Bronchial epithelial cell (primary cell): ENCODE measurements around the gene TBXA2R. TPM values are rescaled to one million over a fixed set of nuclear protein-coding genes. Genes with fewer than 3 reads are reported as not detected.

Experiments
- DNase-seq: peaks from one replicate; pipeline ENCODE4 v3.0.0-alpha.2; 2010; ENCODE audit warnings: low read depth
- FAIRE-seq: peaks from 2 replicates; lab custom pipeline; 2011; peaks lifted over from hg19 to GRCh38; lab: Jason Lieb, UNC
- H3K27me3 ChIP-seq: 2 replicates; pipeline ENCODE4 v1.5.1; 2011; ENCODE audit warnings: low read length; ENCODE audit not compliant: control insufficient read depth, insufficient read depth
- H3K36me3 ChIP-seq: 2 replicates; pipeline ENCODE4 v1.5.1; 2011; ENCODE audit warnings: low read length; ENCODE audit not compliant: control insufficient read depth, insufficient read depth
- H3K4me3 ChIP-seq: 2 replicates; pipeline ENCODE4 v1.5.1; 2011; ENCODE audit warnings: mild to moderate bottlenecking, low read depth, low read length, control low read depth
- total RNA-seq: library from RNA; depleted of rRNA; stranded (reverse); fragments of >200 nt; gene quantifications from 2 replicates; pipeline ENCODE4 v1.2.1, GENCODE V29; 2014
- TF ChIP-seq, protein P1 (sequence below): IDR thresholded peaks from 2 replicates; pipeline ENCODE4 v1.5.1; 2011; ENCODE audit warnings: mild to moderate bottlenecking, moderate library complexity, low read length, control low read depth, inconsistent platforms; ENCODE audit not compliant: insufficient read depth, severe bottlenecking

Gene TBXA2R
- total RNA-seq, 1 donor from 2014 or later, result not detected

DNA sequence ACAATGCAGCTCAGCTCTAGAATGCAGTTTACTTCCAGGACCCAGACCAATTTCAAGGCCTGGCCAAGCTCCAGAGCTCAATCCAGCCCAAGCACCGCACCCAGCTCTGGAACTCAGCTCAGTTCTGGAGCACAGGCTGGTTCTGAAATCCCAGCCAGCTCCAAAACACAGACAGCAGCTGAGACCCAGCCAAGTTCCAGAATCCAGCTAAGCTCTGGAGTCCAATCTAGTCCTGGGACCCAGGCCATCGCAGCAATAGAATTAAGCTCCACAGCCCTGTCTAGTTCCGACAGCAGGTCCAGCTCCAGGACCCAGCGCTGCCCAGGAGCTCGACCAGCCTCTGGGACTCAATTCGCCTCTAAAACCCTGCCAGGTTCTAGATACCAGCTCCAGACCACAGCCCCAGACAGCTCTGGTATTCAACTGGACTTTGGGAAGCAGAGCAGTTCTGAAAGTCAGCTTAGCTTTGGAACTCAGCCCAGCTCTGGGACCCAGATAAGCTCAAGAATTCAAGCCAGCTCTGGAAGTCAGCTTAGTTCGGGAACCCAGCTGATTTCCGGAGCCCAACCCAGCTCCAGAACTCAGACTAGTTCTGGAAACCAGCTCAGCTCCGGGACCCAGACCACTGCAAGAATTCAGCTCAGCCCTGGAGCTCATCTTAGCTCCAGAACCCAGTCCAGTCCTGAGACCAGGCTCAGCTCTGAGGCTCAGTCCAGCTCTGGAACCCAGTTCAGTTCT lies 14.6 kb downstream of the TBXA2R start:
- peaks cover 1% of the 10 kb centered on the region for H3K27me3 ChIP-seq
- FAIRE-seq, result peak; percentile 83
- H3K36me3 ChIP-seq, result no peaks in the 10 kb centered on the region
- H3K4me3 ChIP-seq, result no peak overlapping the region
- no peak for DNase-seq
- TF ChIP-seq, protein P1, sequence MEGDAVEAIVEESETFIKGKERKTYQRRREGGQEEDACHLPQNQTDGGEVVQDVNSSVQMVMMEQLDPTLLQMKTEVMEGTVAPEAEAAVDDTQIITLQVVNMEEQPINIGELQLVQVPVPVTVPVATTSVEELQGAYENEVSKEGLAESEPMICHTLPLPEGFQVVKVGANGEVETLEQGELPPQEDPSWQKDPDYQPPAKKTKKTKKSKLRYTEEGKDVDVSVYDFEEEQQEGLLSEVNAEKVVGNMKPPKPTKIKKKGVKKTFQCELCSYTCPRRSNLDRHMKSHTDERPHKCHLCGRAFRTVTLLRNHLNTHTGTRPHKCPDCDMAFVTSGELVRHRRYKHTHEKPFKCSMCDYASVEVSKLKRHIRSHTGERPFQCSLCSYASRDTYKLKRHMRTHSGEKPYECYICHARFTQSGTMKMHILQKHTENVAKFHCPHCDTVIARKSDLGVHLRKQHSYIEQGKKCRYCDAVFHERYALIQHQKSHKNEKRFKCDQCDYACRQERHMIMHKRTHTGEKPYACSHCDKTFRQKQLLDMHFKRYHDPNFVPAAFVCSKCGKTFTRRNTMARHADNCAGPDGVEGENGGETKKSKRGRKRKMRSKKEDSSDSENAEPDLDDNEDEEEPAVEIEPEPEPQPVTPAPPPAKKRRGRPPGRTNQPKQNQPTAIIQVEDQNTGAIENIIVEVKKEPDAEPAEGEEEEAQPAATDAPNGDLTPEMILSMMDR, result no peak

DNA sequence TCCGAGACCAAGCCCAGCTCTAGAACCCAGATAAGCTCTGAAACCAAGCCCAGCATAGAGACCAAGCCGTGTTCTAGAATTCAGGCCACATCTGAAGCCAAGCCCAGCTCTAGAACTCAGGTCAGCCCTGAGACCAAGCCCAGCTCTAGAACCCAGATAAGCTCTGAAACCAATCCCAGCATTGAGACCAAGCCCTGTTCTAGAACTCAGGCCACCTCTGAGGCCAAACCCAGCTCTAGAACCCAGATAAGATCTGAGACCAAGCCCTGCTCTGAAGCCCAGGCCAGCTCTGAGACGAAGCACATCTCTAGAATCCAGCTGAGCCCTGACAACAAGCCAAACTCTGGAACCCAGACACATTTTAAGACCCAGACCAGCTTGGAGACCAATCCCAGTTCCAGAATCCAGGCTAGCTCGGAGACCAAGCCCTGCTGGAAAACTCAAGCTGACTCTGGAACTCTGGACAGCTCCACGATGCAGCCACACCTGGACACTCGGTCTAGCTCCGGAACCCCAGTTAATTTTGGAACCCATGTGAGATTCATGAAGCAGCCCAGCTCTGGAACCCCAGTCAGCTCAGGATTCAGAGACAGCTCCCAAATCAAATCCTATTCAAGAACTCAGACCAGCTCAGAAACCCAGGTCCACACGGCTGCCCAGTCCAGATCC lies 15.6 kb downstream of the TBXA2R start:
- no peaks in the 10 kb centered on the region for H3K36me3 ChIP-seq
- TF ChIP-seq, protein P1, result no peak
- no peak for FAIRE-seq
- peaks cover 1% of the 10 kb centered on the region for H3K27me3 ChIP-seq
- DNase-seq, result no peak
- H3K4me3 ChIP-seq, result no peak overlapping the region

DNA sequence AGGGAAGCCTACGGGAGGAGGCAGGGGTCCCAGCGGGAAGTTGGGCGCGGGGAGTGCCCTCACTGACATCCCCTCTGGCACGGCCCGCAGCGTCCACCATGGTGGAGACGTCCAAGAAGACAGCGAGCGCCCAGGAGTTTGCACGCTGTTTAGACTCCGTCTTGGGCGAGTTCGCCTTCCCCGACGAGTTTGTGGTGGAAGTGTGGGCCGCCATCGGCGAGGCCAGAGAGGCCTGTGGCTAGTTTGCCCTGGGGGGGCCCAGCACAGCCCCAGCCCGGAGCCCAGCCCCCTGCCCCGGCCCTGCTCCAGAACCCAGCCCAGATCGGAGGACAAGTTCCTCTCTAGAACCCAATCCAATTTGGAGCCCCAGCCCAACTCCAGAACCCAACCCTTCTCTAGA lies 16.7 kb downstream of the TBXA2R start:
- Histone ChIP-seq H3K27me3 (peaks cover 1% of the 10 kb centered on the region), H3K4me3 (no peak overlapping the region), H3K36me3 (no peaks in the 10 kb centered on the region)
- TF ChIP-seq, protein P1, result no peak
- FAIRE-seq (no peak), DNase-seq (no peak)

DNA sequence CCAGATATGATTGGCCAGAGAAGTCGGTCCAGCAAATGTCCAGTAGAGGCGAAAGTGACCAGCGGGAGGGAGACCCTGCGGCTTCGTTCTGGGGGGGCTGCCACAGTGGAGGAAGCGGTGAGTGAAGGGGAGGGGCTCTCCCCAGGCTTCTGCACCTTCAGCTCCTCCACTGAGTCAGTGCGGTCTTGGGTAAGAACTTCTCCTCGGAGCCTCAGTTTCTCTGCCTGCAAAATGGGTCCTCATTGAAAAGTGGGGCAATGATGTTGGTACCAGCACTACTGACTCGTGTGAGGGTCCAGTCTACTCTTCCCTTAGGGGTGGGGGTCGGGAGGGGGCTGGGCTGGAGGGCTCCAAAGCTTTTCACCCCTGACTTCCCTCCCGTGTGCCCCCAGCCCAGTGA lies 17.2 kb downstream of the TBXA2R start:
- H3K4me3 ChIP-seq, result no peak overlapping the region
- peaks cover 1% of the 10 kb centered on the region for H3K27me3 ChIP-seq
- FAIRE-seq, result no peak
- TF ChIP-seq, protein P1, result no peak
- DNase-seq, result no peak
- no peaks in the 10 kb centered on the region for H3K36me3 ChIP-seq

DNA sequence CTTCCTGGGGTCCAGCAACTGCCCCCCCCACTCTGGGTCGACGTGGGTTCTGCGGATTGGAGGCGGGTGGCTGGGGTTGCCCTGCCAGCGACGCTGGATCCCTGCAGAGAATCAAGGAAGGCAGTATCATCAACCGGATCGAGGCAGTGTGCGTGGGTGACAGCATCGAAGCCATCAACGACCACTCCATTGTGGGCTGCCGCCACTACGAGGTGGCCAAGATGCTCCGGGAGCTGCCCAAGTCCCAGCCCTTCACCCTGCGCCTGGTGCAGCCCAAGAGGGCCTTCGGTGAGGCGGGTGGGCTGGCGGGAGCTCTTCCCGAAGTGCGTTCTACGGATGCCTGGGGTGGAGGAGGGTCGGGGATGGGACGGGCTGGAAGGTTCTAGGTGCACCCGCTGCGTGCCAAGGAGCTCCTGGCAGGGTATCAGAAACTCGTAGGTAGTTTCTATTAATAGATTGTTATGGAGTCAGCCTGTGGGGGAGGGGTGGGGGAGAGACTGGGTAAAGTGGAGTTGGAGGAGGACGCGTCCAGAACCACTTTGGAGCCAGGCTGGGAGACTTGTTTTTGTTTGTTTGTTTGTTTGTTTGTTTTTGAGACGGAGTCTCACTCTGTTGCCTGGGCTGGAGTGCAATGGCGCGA lies 19.8 kb downstream of the TBXA2R start:
- Histone ChIP-seq H3K4me3 (no peak overlapping the region), H3K27me3 (no peaks in the 10 kb centered on the region), H3K36me3 (no peaks in the 10 kb centered on the region)
- no peak for FAIRE-seq
- TF ChIP-seq, protein P1, result no peak
- DNase-seq, result no peak
